T-helper 2 cell (primary cell): Measurements from ENCODE around the gene ZFP36L1.

Experiments
- DNase-seq, 5 experiments: peaks; one replicate each; pipeline versions ENCODE4 v3.0.0 to v3.0.0-alpha.2; 2012 to 2022

Gene ZFP36L1

DNA sequence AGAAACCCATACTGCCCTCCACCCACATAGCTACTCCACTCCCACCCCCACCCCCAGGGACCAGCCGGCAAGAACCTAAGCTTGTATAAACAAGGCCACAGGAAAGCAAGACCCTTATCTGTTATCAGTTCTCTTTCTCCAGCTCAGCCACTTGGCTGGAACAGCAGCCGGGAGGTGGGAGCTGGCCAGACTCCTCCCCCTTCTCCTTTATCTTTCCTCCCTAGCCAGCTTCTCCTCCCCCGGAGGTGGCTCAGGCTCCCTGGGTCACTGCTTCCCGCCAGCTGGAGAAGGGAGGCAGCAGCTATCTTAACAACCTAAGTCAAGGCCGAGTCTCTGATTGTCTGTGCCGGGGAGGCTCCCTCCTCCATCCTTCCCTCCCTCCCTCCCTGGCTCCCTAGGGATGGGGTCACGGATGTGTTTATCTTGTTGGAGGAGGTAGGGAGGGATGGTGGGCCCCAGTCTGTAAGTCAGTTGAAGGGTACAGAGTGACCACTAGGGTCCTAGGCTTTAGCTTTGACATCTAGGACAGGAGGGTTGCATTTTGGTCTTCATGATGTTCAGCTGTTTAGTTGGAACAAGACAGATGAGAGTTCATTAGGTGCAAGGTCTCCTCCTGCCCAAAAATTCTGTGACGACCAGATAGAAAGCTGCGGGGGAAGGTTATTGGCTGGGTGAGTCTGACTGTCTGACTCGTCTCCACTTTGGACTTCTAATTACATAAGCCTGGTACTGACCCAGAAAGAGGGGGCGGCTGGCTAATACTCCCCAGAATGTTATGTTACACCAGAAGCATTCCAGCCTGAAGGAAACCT is 29.7 kb downstream of the ZFP36L1 start:
- DNase-seq = no peak

DNA sequence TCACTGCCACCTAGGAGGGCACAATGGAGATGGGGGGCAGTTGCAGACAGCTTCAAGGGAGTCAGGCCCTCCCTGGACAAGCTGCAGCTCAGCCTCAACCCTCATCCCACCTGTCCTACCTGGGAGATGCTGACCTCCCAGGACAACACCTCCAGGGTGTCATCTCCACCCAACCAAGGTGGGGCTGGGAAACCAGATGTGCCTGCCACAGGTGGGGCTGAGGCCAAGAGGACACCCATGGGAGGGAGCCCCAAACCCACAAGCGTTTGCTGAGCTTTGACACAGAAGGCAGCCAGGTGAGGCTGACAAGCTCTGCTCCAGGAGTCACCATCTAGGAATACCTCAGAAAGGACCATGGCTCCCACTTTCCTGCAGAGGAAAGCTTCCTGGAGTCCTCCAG is 31.5 kb downstream of the ZFP36L1 start:
- DNase-seq = no peak

DNA sequence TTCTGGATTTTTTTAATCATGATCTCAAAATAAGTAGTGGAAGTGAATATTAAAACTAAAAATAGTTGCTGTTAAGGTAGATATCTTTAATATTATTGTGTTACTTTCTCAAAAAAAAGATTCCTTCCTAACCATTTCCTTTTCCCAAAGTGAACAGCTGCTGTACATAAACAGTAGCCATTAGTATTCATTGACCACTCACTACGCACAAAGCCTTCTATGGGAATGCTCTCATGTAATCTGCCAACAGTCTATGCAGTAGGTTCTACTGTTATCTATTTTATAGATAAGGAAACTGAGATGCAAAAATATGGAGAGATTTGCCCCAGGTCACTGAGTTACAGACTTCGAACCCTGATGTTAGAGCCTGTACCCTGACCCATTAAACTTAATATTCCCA is 32.1 kb downstream of the ZFP36L1 start:
- DNase-seq = no peak

DNA sequence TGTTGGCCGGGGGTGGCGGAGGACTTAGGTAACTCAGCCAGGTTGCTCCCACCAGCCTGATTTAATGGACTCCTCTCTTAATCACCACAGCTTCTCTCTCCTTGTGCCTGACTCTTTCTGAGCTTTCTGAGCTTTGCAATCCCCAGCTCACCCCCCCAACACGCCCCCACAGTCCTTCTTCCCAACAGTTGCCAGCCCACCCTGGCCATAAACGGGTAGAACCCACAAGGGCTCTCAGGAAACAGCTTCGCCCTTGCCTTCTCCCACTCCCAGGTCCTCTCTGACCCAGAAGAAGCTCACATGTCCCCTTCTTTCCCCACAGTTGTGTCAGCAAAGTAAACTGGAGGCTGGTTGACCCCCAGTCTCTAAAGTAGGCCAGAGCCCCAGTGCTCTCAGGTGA is 32.9 kb downstream of the ZFP36L1 start:
- no peak for DNase-seq

DNA sequence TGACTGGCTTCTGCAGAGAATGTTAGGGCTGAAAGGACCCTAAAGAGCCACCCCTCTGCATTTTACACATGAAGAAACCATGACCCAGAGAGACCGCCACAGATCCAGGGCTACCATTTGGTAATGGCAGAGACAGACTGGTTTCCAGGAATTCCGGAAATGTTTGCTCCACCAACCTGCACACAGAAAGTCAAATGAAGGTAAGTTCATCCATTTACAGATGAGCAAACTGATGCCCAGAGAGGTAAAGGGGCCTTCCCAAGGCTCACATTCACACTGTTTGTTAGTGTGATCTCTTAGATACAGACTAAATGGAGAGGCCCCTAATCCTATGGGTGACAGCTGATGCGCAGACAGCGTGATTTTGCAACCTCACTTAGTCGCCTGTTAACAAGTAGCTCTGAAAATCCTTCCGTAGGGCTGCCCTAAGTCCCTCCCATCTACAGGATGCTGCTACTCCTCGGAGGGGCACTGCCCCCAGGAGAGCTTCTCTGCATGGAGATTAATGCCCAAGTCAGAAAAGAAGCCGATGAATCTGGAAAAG is 33.8 kb downstream of the ZFP36L1 start:
- DNase-seq = no peak

DNA sequence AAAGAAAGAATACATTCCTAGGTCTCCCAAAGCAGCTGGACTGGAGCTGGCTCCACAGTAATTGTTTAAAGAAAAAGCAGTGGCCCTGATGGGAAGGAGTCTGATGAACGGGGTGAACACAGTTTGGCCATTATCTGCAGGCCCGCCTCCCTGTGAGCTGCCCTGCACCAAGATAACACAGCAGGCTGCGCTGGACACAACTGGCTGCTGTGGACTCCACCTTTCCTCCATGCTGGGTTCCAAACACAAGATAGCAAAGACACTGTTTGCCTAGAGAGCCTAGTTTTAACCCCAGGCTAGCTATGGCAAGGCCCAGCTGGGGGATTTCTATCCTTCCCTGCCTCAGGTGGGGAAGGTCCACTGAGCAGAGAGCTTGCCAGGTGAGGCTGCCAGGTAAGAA is 34.6 kb downstream of the ZFP36L1 start:
- DNase-seq = no peak

DNA sequence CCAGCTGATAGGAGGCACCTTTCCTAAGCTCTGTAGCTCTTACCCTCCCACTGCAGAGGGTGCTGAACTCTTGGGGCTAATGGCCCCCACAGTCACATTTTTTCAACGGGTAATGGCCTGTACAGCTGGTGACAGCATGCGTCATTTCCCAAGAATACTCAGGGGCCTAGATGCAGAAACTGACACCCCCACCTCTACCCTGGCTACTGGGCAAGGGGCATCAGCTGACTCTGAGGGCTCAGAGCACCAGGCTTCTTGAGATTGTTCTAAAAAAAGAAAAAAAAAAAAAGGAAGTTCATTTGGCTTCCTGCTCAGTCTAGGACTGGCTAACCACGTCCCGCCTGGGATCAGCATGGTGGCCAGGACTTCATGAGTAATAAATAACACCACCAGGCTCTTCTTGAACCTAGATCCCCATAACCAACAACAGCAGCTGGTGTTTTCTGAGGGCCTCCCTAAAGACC is 35.2 kb downstream of the ZFP36L1 start:
- no peak for DNase-seq

DNA sequence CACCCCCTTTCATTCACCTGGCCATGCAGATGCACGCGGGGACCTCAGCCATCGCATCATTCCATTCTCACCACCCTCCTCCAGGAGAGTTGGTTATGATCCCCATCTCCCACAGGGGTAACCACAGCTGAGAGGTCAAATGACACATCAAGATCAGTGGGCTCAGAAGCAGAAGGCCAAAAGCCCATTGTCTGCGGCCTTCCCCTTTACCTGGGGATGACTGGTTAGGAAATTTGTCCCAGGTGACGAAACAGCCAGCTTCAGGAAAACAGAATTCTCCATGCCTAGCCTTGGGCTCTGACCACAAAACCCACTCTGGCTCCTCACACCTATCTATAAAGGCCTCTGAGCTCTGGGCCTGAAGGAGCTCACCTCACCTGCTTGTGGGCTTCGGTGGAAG is 36.1 kb downstream of the ZFP36L1 start:
- no peak for DNase-seq

DNA sequence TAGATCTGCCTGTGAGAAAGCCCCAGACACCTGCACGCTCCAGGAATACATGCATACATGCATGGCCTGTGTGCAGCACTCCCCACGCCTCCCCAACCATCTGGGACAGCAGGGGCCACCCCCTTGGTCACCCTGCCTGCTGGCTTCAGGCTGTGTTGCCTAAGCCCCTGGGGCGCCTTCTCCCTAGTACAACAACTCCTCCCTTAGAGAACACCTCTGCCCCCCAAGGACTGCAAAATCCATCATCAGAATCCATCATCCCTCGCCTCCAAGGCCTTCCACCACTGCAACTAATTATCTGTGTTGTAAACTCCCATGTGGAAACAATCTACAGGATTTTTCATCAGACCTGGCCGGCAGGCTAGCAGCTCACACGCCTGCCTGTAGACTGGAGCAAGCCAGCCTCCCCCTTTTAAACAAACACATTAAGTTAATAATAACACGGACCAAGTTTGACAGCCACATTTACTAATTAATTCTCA is 36.8 kb downstream of the ZFP36L1 start:
- no peak for DNase-seq

DNA sequence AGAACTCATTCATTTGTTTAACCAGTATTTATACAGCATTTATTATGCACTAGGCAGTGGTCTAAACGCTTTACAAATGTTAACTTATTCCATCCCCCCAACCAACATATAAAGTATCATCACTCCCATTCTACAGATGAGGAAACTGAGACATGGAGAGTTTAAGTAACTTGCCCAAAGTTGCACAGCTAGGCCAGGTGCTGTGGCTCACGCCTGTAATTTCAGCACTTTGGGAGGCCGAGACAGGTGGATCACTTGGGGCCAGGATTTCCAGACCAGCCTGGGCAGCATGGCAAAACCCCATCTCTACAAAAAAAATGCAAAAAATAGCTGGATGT is 37.9 kb downstream of the ZFP36L1 start:
- no peak for DNase-seq

DNA sequence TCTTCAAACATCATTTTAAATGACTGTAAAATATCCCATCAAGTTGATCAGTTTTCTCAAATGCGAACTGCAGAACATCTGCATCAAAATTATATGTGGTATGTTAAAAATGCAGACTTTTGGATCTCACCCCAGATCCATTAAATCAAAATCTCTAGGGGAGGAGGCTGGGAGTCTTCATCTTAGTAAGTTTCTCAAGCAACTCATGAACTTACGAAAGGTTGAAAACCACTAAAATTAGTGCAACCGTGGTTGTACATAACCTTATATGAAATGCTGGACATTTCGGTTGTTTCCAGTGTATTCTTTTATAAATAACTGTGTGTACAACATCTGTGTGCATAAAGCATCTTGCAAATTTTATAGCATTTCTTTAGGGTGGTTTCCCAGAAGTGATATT is 39.2 kb downstream of the ZFP36L1 start:
- DNase-seq = no peak

DNA sequence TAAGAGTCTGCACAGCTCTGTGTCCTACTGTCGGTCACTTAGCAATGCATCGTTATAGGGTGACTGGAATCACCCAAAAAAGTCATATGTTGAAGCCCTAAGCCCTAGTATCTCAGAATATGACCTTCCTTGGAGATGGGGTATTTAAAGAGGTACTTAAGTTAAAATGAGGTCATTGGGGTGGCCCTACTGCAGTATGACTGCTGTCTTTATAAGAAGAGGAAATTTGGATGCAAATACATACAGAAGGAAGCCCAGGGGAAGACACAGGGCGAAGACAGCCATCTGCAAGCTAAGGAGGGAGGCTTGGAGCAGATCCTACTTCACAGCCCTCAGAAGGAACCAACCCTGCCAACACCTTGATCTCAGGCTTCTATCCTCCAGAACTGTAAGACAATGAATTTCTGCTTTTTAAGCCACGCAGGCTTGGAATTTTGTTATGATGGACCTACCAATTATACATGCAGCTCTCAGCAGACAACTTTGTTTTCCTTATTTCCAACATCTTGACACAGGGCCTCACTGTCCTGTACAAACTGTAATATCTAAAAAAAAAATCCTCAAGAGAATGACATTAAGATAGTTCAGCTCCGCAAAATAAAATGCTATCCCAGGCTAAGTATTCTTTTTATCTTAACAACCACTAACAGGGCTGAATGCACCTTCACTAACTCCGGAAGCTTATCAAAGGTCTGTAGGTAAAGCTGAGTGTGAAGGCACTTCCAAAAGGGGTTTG is 40.4 kb downstream of the ZFP36L1 start:
- no peak for DNase-seq

DNA sequence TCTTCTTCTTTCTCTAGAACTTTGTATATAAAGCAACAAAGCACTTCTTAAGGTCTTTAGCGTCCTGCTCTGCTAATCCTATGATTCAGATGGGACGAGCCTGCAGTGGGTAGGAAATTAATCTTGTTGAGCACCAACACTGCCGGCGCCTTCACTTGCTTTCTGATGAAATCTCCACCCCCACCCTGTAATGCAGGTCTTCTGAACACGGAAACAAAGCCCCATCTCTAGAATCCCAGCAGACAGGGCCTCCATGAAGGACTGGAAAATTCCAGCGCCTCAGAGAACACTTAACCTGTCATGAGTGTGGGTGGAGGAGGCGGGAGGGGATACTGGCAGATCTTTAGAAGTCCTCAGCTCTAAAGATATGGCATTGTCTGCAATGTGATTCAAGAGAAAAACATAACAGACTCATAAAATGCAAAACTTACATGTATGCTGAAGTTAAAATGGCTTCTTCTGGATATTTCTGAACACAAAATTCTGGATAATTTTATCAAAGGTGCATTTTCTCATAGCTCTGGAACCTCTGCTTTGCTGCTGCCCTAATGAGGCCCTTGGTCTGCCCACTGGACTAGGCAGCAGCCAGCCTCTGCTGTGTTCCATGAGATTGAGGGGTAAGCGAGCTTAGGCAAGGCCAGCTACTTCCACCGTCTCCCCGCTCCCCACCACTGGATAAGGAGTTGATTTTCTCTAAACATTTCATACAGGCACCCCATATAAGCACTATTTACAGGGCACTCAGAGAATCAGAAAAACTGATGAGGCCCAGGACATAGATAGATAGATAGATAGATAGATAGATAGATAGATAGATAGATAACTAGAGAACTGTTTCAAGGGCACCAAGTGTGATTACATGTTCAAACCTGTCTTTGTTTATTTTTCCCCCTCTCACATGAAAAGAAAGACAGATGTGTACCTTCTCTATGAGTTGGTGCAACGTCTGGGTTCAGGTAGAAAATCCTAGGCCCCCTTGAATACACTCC is 43.1 kb downstream of the ZFP36L1 start:
- DNase-seq = no peak

DNA sequence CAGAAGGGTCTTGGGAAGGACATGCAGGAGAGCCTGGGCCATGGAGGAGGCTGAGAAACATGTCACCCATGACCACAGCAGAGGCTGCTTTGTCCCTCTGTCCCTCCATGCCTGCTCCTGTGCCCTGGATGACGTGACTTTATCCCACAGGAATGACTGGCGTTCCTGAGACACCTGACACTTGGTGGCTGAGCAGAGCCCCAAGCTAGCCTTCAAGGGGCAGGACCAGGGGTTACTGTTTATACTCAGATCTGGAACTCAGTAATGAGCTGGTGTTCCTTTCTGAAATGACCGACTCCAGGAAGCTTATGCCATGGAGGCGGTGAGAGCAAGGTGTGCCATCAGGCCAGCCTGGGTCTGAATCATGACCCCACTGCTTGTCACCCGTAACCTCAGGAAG is 44.2 kb downstream of the ZFP36L1 start:
- DNase-seq = no peak

DNA sequence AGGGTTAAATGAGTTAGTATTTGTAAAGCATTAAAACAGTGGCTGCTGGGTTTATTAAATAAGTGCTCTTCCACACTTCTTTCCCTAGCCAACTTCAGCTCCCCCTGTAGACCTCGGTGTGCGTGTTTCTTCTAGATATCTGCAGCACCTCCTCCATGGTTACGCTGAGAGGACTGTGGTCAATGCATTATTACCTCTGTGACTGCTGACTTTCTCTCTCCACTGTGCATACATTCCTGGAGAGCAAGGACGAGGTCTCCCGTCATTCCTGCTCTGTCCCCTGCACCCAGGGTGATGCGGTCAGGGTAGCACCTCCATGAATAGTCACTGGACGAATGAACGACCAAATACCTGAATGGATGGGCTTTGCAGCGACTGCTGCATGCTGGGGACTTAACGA is 44.6 kb downstream of the ZFP36L1 start:
- DNase-seq = no peak

DNA sequence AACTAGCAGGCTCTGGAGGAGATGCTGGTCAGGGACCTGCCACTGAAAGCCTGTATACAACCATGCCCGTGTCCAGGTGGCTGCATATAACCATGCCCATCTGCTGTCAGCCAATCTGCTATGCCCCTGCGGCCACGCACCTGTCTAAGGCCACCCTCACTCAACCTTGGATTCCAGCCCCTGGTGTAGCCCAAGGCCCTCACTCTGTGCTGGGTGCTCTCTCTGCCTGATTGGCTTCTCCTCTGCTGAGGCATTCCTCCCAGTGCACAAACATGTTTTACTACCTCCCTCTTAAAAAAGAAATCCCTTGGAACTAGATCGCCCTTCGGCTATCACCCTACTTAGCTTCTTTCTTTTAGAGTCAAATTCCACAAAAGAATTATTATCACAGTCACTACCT is 45.5 kb downstream of the ZFP36L1 start:
- no peak for DNase-seq

DNA sequence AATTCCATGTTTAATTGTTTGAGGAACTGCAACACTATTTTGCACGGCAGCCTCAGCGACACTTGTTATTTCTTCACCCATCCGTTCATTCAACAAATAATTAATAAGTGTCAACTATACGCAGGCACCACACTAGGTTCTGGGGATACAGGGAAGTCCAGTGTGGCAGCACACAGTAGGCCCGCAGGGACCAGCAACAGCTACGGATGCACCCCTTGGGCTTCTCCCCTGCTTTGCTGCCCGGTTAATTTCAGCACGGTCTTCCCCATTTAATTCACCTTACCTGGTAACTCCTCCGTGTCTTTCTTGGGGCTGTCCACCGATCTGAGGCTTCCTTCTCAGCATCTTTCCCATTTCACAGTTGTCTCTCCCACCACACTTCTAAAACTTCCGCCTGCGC is 48.3 kb downstream of the ZFP36L1 start:
- no peak for DNase-seq

DNA sequence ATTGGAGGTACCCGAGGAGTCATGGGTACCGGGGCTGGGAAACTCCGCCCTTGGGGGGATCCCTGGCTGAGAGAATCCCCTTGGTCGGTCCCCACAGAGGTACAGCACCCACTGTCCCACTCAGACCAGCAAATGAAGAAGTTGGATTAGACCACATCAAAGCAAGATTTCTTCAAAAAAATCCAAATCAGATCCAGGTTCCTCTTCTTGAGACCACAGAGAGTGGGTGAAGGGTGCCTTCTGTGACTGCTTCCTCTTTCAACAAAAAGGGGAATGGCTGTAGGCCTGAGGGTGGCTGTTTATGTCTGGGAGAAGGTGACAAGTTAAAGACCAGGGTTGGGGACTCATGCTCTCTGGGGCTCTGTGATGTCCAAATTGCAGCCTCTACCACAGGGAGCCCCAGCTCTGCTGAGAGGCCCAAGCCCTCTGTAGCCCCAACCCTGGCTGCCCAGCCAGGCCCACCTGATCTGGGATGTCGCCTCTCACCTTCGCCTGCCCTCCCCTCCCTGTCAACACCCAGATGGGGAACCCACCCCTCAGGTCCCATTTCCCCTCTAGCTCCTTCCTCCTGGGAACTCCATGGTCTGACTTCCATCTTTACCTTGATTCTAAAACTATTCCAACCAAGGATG is 50.9 kb downstream of the ZFP36L1 start:
- DNase-seq = no peak

DNA sequence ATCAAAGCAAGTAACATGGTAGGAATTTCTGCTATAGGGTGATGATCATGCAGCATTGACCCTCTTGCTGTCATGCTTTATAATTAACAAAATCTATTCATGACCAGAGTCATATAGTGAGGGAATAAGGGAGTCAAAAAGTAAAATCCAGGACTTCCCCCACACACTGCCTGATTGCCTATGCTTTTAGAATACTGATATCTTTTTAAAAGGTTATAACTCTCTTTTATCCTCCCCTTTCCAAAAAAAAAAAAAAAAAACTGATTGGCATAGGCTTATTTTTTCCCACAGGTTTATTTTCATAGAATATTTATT is 51.4 kb downstream of the ZFP36L1 start:
- no peak for DNase-seq

DNA sequence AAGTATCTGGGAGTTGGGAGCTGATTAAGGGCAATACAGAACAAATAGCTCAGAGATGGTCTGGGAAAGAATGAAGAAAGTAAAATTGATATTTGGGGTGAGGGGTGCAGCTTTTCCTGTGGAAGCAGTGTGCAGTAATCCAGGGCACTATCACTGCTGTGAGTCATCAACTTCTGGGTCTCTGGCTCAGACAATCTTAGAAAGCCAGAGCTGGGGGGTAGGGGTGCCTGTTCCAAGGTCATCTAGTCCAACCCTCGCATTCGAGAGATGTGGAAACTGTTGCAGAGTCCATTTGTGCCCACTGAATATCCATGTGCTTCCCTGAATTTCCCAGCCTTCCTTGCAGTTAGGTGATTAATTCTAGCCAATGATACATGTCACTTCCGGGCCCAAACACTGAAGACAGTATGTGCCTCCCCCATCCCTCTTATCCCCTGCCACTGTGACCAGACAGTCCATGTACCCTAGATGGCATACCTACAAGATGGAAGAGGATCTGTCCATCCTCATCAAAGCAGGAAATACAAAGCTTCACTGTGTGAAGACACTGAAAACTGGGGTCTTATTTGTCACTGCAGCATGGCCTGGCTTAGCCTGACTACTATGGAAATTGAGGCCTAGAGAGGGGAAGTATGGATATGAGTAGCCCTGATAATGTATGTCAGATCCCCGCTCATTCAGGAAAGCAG is 51.9 kb downstream of the ZFP36L1 start:
- DNase-seq = no peak

DNA sequence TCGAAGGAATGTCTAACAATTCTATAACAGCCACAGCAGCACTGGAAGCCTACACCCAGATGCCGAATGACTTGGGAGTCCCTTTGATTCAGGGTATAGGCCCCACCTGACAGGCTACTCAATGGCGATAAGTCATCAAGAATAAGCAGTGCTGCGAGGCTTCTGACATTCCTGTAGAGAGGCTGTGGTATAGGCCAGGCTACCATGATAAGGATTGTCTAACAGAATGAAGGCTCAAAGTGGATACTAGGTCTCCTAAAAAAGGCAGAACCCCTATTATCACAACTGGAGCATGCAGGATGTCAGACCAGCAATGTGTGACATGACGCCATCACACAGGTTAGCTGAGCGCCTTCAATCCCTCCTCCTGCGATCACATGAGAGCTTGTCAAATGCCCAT is 53.2 kb downstream of the ZFP36L1 start:
- DNase-seq = no peak

DNA sequence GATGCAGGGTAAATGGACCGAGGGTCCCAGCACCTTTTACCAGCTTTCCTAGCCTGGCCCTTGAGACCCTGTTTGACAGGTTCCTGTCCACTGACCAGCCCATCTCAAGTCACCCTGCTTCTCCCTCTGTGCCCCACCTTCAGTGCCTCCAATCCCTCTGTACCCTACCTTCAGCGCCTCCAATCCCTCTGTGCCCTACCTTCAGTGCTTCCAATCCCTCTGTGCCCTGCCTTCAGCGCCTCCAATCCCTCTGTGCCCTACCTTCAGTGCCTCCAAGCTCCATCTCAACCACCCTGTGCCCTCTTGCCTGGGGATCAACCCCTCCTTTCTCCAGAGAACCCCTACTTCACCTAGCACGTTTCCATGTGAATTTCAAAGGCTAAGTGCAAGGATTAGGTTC is 54.3 kb downstream of the ZFP36L1 start:
- no peak for DNase-seq
